Stimulated activated CD4-positive, alpha-beta T cell treated with anti-CD3 and anti-CD28 coated beads, TNF-alpha, amount 100 ng/mL, for 1 hour (primary cell): Measurements from ENCODE around the gene CHST1.

ENCODE experiments used
- DNase-seq, 3 donors: peaks; one replicate each; pipeline ENCODE4 v3.0.0-alpha.2; 2020; ENCODE audit warnings: low read depth in 3 of 3, low spot score in 1 of 3

Gene CHST1

GRCh38 chr11:45660729-45661438 is 4.5 kb downstream of the CHST1 start:
- no peak for DNase-seq

- no peak for DNase-seq
Measured at GRCh38 chr11:45659818-45660160, 5.6 kb downstream of the CHST1 start.

- DNase-seq: no peak
Measured at GRCh38 chr11:45659031-45659817, 6.2 kb downstream of the CHST1 start.

GRCh38 chr11:45658292-45658991 is 7.0 kb downstream of the CHST1 start:
- no peak for DNase-seq

GRCh38 chr11:45657496-45658260 is 7.7 kb downstream of the CHST1 start:
- no peak for DNase-seq

GRCh38 chr11:45655831-45656230 is 9.6 kb downstream of the CHST1 start:
- no peak for DNase-seq

GRCh38 chr11:45655347-45655756 is 10.1 kb downstream of the CHST1 start:
- peak; percentile 5 to 53 (median 29) for DNase-seq

- DNase-seq: no peak
Measured at GRCh38 chr11:45655012-45655283, 10.5 kb downstream of the CHST1 start.

GRCh38 chr11:45654231-45655011 is 11.0 kb downstream of the CHST1 start:
- DNase-seq: no peak

GRCh38 chr11:45653277-45653676 is 12.1 kb downstream of the CHST1 start:
- DNase-seq: no peak

GRCh38 chr11:45652781-45653180 is 12.6 kb downstream of the CHST1 start:
- DNase-seq: no peak

GRCh38 chr11:45651841-45652749 is 13.3 kb downstream of the CHST1 start:
- DNase-seq: no peak

GRCh38 chr11:45651156-45651555 is 14.3 kb downstream of the CHST1 start:
- DNase-seq: no peak

GRCh38 chr11:45650166-45651095 is 15.0 kb downstream of the CHST1 start:
- no peak for DNase-seq

- no peak for DNase-seq
Measured at GRCh38 chr11:45649544-45650165, 15.8 kb downstream of the CHST1 start.

GRCh38 chr11:45648931-45649330 is 16.5 kb downstream of the CHST1 start:
- no peak for DNase-seq

- no peak for DNase-seq
Measured at GRCh38 chr11:45647786-45648185, 17.6 kb downstream of the CHST1 start.

- DNase-seq: no peak
Measured at GRCh38 chr11:45647329-45647728, 18.1 kb downstream of the CHST1 start.
